Osteoblast (primary cell): Measurements from ENCODE around the gene CFAP54. TPM values are rescaled to one million over a fixed set of nuclear protein-coding genes. Genes with fewer than 3 reads are reported as not detected.
A peak's percentile ranks its signal among the peaks of the same experiment; 100 is the strongest.

Source experiments
- DNase-seq: peaks from one replicate; pipeline ENCODE4 v3.0.0; 2011; ENCODE audit warnings: low spot score, mixed read lengths; ENCODE audit not compliant: insufficient read length; ENCODE audit errors: missing footprints
- H2AFZ ChIP-seq: 2 replicates; pipeline ENCODE4 v1.6.0; 2011; ENCODE audit warnings: mild to moderate bottlenecking, low read length
- H3K27ac ChIP-seq: 2 replicates; pipeline ENCODE4 v1.5.1; 2011; ENCODE audit warnings: mild to moderate bottlenecking, low read depth, low read length, moderate library complexity
- H3K27me3 ChIP-seq: 2 replicates; pipeline ENCODE4 v1.6.0; 2012; ENCODE audit warnings: mild to moderate bottlenecking, control low read depth, inconsistent platforms, low read length, moderate library complexity; ENCODE audit not compliant: insufficient read depth
- H3K36me3 ChIP-seq: 2 replicates; pipeline ENCODE4 v1.5.1; 2011; ENCODE audit warnings: mild to moderate bottlenecking, low read length, control low read depth, moderate library complexity; ENCODE audit not compliant: insufficient read depth
- H3K4me1 ChIP-seq: 2 replicates; pipeline ENCODE4 v1.5.1; 2011; ENCODE audit warnings: mild to moderate bottlenecking, low read length, control low read depth, moderate library complexity; ENCODE audit not compliant: insufficient read depth
- H3K4me2 ChIP-seq: 2 replicates; pipeline ENCODE4 v1.6.0; 2011; ENCODE audit warnings: mild to moderate bottlenecking, low read length; ENCODE audit not compliant: insufficient read depth
- H3K4me3 ChIP-seq: fragments of 200-600 bp; sonication (generic); 3 replicates; pipeline ENCODE4 v1.5.1; 2012; ENCODE audit warnings: mild to moderate bottlenecking, low read length, inconsistent platforms; ENCODE audit not compliant: insufficient read depth
- H3K79me2 ChIP-seq: 2 replicates; pipeline ENCODE4 v1.6.0; 2012; ENCODE audit warnings: mild to moderate bottlenecking, low read length, control low read depth, inconsistent platforms; ENCODE audit not compliant: insufficient read depth
- H3K9me3 ChIP-seq: 2 replicates; pipeline ENCODE4 v1.5.1; 2011; ENCODE audit warnings: low read depth, low read length, control low read depth
- H4K20me1 ChIP-seq: 2 replicates; pipeline ENCODE4 v1.6.0; 2012; ENCODE audit warnings: mild to moderate bottlenecking, low read length, control low read depth; ENCODE audit not compliant: insufficient read depth
- CTCF ChIP-seq: IDR thresholded peaks from 2 replicates; pipeline ENCODE4 v1.5.1; 2011; ENCODE audit warnings: mild to moderate bottlenecking, low read depth, low read length, moderate library complexity; ENCODE audit errors: extremely low read depth
- total RNA-seq: library from RNA; depleted of rRNA; stranded (reverse); fragments of >200 nt; gene quantifications from 2 replicates; pipeline ENCODE4 v1.2.3, GENCODE V29; 2012

CFAP54 gene
- total RNA-seq, 1 donor = 2.2 TPM

- no peaks in the 10 kb centered on the region for H3K4me1 ChIP-seq
- no peak overlapping the region for H3K27ac ChIP-seq
- no peak for DNase-seq
- no peaks in the 10 kb centered on the region for H3K36me3 ChIP-seq
- H2AFZ ChIP-seq = no peak overlapping the region
- TF ChIP-seq CTCF = no peak
- H3K9me3 ChIP-seq = no peaks in the 10 kb centered on the region
- H4K20me1 ChIP-seq = no peaks in the 10 kb centered on the region
- H3K79me2 ChIP-seq = no peaks in the 10 kb centered on the region
- no peaks in the 10 kb centered on the region for H3K27me3 ChIP-seq
- no peak overlapping the region for H3K4me2 ChIP-seq
- no peak overlapping the region for H3K4me3 ChIP-seq
These were observed 81.9 kb downstream of the CFAP54 start for GRCh38 chr12:96571101-96571862.

GRCh38 chr12:96578526-96579125 lies 89.2 kb downstream of the CFAP54 start:
- DNase-seq = peak; percentile 39
- no peaks in the 10 kb centered on the region for H3K36me3 ChIP-seq
- H3K9me3 ChIP-seq = no peaks in the 10 kb centered on the region
- no peaks in the 10 kb centered on the region for H4K20me1 ChIP-seq
- TF ChIP-seq CTCF = peak; percentile 65
- H2AFZ ChIP-seq = peak overlapping the region; percentile 58
- H3K4me3 ChIP-seq = no peak overlapping the region
- no peak overlapping the region for H3K27ac ChIP-seq
- H3K79me2 ChIP-seq = no peaks in the 10 kb centered on the region
- H3K4me1 ChIP-seq = no peaks in the 10 kb centered on the region
- no peaks in the 10 kb centered on the region for H3K27me3 ChIP-seq
- peak overlapping the region; percentile 20 for H3K4me2 ChIP-seq

GRCh38 chr12:96585977-96586376 lies 96.6 kb downstream of the CFAP54 start:
- DNase-seq = no peak
- TF ChIP-seq CTCF = no peak
- Histone ChIP-seq H3K9me3 (no peaks in the 10 kb centered on the region), H3K27ac (no peak overlapping the region), H3K4me3 (no peak overlapping the region), H3K27me3 (no peaks in the 10 kb centered on the region), H3K79me2 (no peaks in the 10 kb centered on the region), H3K4me2 (no peak overlapping the region), H4K20me1 (no peaks in the 10 kb centered on the region), H3K4me1 (peaks cover 2% of the 10 kb centered on the region), H3K36me3 (no peaks in the 10 kb centered on the region), H2AFZ (no peak overlapping the region)

GRCh38 chr12:96587691-96588090 lies 98.3 kb downstream of the CFAP54 start:
- H2AFZ ChIP-seq = no peak overlapping the region
- H3K27me3 ChIP-seq = no peaks in the 10 kb centered on the region
- no peaks in the 10 kb centered on the region for H3K9me3 ChIP-seq
- no peak overlapping the region for H3K4me2 ChIP-seq
- peaks cover 2% of the 10 kb centered on the region for H3K4me1 ChIP-seq
- H3K4me3 ChIP-seq = no peak overlapping the region
- H3K27ac ChIP-seq = no peak overlapping the region
- peak; percentile 18 for DNase-seq
- no peaks in the 10 kb centered on the region for H3K79me2 ChIP-seq
- H4K20me1 ChIP-seq = no peaks in the 10 kb centered on the region
- TF ChIP-seq CTCF = no peak
- H3K36me3 ChIP-seq = no peaks in the 10 kb centered on the region
